OCI-LY1 (cell line): ENCODE data around the gene ACE.

Experiments used
- H2AFZ ChIP-seq: fragments of 200-600 bp; sonication (generic), shearing (Covaris generic); 2 replicates; pipeline ENCODE4 v1.6.0; 2014; ENCODE audit warnings: antibody characterized with exemption, mild to moderate bottlenecking, low read length
- H3F3A ChIP-seq: fragments of 200-600 bp; sonication (generic), shearing (Covaris generic); 2 replicates; pipeline ENCODE4 v1.6.0; 2014; ENCODE audit warnings: mild to moderate bottlenecking, antibody characterized with exemption, low read length, moderate library complexity; ENCODE audit not compliant: insufficient read depth
- H3K27ac ChIP-seq: fragments of 200-600 bp; sonication (generic); 2 replicates; pipeline ENCODE4 v1.5.1; 2014; ENCODE audit warnings: low read length, mixed run types, mild to moderate bottlenecking, low read depth; ENCODE audit not compliant: poor library complexity, severe bottlenecking
- H3K27me3 ChIP-seq: fragments of 200-600 bp; sonication (generic); 2 replicates; pipeline ENCODE4 v1.6.0; 2014; ENCODE audit warnings: antibody characterized with exemption, mild to moderate bottlenecking, low read length, moderate library complexity; ENCODE audit not compliant: insufficient read depth
- H3K36me3 ChIP-seq: fragments of 200-600 bp; sonication (generic); 2 replicates; pipeline ENCODE4 v1.6.1; 2014; ENCODE audit warnings: mild to moderate bottlenecking, antibody characterized with exemption, low read length, moderate library complexity, mixed read lengths; ENCODE audit not compliant: insufficient read depth
- H3K4me1 ChIP-seq: fragments of 200-600 bp; sonication (generic); 2 replicates; pipeline ENCODE4 v1.5.1; 2014; ENCODE audit warnings: mild to moderate bottlenecking, low read length, moderate library complexity; ENCODE audit not compliant: insufficient read depth, severe bottlenecking
- H3K4me2 ChIP-seq: fragments of 200-600 bp; sonication (generic), shearing (Covaris generic); 2 replicates; pipeline ENCODE4 v1.6.1; 2014; ENCODE audit warnings: low read length
- H3K4me3 ChIP-seq: fragments of 200-600 bp; sonication (generic); 2 replicates; pipeline ENCODE4 v1.5.1; 2014; ENCODE audit warnings: low read length, low read depth, mild to moderate bottlenecking, mixed read lengths; ENCODE audit not compliant: poor library complexity, severe bottlenecking
- H3K79me2 ChIP-seq: fragments of 200-600 bp; shearing (Covaris generic); 2 replicates; pipeline ENCODE4 v1.6.1; 2016; ENCODE audit warnings: mixed run types, low read length, mixed read lengths; ENCODE audit not compliant: insufficient read depth
- H3K9ac ChIP-seq: fragments of 200-600 bp; sonication (generic), shearing (Covaris generic); 2 replicates; pipeline ENCODE4 v1.6.1; 2014; ENCODE audit warnings: mild to moderate bottlenecking, low read length, mixed read lengths
- H3K9me2 ChIP-seq: fragments of 200-600 bp; sonication (generic), shearing (Covaris generic); 2 replicates; pipeline ENCODE4 v1.6.1; 2014; ENCODE audit warnings: low read depth, mild to moderate bottlenecking, low read length, mixed read lengths
- H3K9me3 ChIP-seq: fragments of 200-600 bp; shearing (Covaris generic); 2 replicates; pipeline ENCODE4 v1.6.1; 2014; ENCODE audit warnings: low read length, mixed read lengths
- H4K20me1 ChIP-seq: fragments of 200-600 bp; sonication (generic), shearing (Covaris generic); 2 replicates; pipeline ENCODE4 v1.6.0; 2016; ENCODE audit warnings: mild to moderate bottlenecking, low read length; ENCODE audit not compliant: insufficient read depth
- CTCF ChIP-seq: fragments of 200-600 bp; sonication (generic), shearing (Covaris generic); IDR thresholded peaks from 2 replicates; pipeline ENCODE4 v1.5.1; 2017; ENCODE audit warnings: mild to moderate bottlenecking, antibody characterized with exemption, low read length, moderate library complexity, mixed read lengths
- EZH2 ChIP-seq: fragments of 200-600 bp; sonication (generic), shearing (Covaris generic); IDR thresholded peaks from 2 replicates; pipeline ENCODE4 v1.8.0; 2017; ENCODE audit warnings: borderline replicate concordance, mixed run types, mild to moderate bottlenecking, antibody characterized with exemption, low read length, moderate library complexity, mixed read lengths

The ACE gene

GRCh38 chr17:63516910-63517824 is 40.3 kb downstream of the ACE start:
- Histone ChIP-seq H3K9ac (no peak overlapping the region), H3K4me2 (no peak overlapping the region), H2AFZ (no peak overlapping the region), H3K36me3 (no peaks in the 10 kb centered on the region), H3K27me3 (peaks cover 4% of the 10 kb centered on the region; the same call in 1 of the 2 replicates), H3K9me2 (no peaks in the 10 kb centered on the region), H3F3A (no peaks in the 10 kb centered on the region), H3K79me2 (no peaks in the 10 kb centered on the region), H3K27ac (no peak overlapping the region), H4K20me1 (no peaks in the 10 kb centered on the region), H3K4me1 (no peaks in the 10 kb centered on the region), H3K9me3 (no peaks in the 10 kb centered on the region), H3K4me3 (no peak overlapping the region)
- TF ChIP-seq CTCF (no peak), EZH2 (no peak)

DNA sequence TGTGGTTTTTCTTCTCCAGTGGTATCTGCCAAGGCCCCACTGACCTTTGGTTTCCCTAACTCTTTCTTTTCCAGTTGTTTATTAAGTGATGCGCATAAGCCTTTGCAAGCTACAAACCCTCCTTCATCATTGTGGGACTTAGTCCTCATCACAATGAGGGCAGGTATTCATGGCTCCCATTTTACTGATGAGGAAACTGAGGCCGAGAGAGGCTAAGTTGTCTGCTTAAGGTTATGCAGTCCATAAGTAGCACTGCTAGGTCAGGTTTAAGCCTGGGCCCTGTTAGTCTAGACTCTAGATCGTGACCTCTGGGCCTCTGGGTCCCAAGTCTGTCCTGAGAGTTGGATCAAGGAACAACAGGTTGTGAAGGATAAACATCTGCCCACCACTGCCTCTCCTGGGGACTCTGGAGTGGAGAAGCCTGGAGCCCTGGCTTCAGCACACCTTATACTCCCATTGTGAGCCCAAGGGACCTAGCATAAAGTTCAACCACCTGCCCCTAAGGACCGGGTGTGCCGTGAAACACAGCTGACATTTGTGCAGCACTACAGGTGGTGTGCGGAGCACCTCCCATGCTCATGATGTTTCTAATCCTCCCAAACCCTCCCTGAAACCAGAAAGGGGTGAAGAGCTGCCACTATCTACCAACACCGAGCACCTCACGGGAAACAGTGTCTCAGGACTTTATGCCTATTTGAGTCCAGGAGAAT is 41.1 kb downstream of the ACE start:
- TF ChIP-seq EZH2 (no peak), CTCF (no peak)
- Histone ChIP-seq H3K4me2 (no peak overlapping the region), H3K4me3 (no peak overlapping the region), H3K4me1 (no peaks in the 10 kb centered on the region), H3K36me3 (no peaks in the 10 kb centered on the region), H3K79me2 (no peaks in the 10 kb centered on the region), H3F3A (no peaks in the 10 kb centered on the region), H3K27me3 (no peaks in the 10 kb centered on the region), H3K9me3 (no peaks in the 10 kb centered on the region), H3K9me2 (no peaks in the 10 kb centered on the region), H3K27ac (no peak overlapping the region), H4K20me1 (no peaks in the 10 kb centered on the region), H2AFZ (no peak overlapping the region), H3K9ac (no peak overlapping the region)

DNA sequence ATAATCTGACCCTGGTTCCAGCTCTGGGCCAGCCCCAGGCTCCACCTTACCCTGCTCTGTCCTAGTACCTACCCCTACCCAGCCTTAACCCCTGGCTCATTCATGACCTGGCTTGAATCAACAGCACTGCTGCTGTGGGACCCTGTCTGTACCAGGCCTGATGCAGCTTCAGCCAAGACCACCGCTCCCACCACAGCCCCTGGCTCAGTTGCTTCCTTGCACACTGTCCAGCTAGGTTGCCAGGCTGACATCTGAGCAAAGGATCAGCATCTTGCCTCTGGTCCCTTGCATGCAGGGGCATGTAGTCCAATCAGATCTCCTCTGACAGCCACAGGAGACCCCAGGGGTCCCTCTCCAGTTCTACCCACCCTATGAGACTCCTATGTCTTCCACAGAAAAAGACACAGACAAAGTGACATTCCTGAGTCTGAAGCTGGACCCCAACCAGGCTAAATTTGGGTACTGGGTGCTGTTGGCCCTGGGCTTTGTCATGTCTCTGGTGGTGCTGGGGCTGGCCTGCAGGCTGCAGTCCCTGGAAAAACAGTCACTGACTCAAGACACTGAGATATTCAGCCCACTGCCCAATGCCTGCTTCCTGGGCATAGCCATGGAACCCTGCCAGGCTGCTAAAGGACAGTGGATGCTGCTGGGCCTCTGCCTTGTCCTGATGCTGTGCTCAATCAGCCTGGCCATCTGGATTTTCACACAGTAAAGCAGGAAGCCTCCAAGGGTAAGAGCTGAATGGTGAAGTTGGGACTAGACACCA is 42.4 kb downstream of the ACE start:
- Histone ChIP-seq H3K79me2 (no peaks in the 10 kb centered on the region), H3K27ac (no peak overlapping the region), H2AFZ (no peak overlapping the region), H3K4me3 (no peak overlapping the region), H3K9me3 (no peaks in the 10 kb centered on the region), H3K9ac (no peak overlapping the region), H3K36me3 (no peaks in the 10 kb centered on the region), H4K20me1 (no peaks in the 10 kb centered on the region), H3K27me3 (no peaks in the 10 kb centered on the region; the same call in 1 of the 2 replicates), H3K4me2 (no peak overlapping the region), H3K9me2 (no peaks in the 10 kb centered on the region), H3K4me1 (no peaks in the 10 kb centered on the region), H3F3A (no peaks in the 10 kb centered on the region)
- TF ChIP-seq EZH2 (no peak), CTCF (no peak)
